HL-60 (cell line): ENCODE results near the gene LAG3.

ENCODE experiments used
- CTCF ChIP-seq: IDR thresholded peaks from one replicate; pipeline ENCODE4 v1.5.1; 2011; ENCODE audit warnings: low read length, control low read depth, inconsistent platforms; ENCODE audit not compliant: insufficient read depth
- GABPA ChIP-seq: IDR thresholded peaks from 2 replicates; pipeline ENCODE4 v1.6.1; 2012; ENCODE audit warnings: low read depth

- no peak for TF ChIP-seq CTCF
- no peak for TF ChIP-seq GABPA
These were observed 44.3 kb downstream of the LAG3 start for GRCh38 chr12:6816598-6816997.
